Liver (tissue), 9 donors: ENCODE data around the gene ID4. TPM values are rescaled to one million over a fixed set of nuclear protein-coding genes. Genes with fewer than 3 reads are reported as not detected.

Experiments
- DNase-seq: peaks from one replicate; pipeline ENCODE4 v3.0.0-alpha.2; 2017; ENCODE audit warnings: low spot score
- H3K27ac ChIP-seq, 2 donors: one replicate each; pipeline ENCODE4 v1.7.0; 2013; ENCODE audit warnings: inconsistent platforms in 2 of 2, low read length in 2 of 2, control low read depth in 1 of 2, low read depth in 1 of 2, mild to moderate bottlenecking in 1 of 2
- H3K27me3 ChIP-seq, 4 donors: one replicate each; pipeline versions ENCODE4 v1.6.1 to v1.7.0; 2013; ENCODE audit warnings: low read length in 3 of 4, inconsistent platforms in 1 of 4, mild to moderate bottlenecking in 1 of 4, moderate library complexity in 1 of 4; ENCODE audit not compliant: control insufficient read depth in 4 of 4, insufficient read depth in 4 of 4
- H3K36me3 ChIP-seq, 4 donors: one replicate each; pipeline versions ENCODE4 v1.6.1 to v1.7.0; 2013; ENCODE audit warnings: low read length in 3 of 4, mild to moderate bottlenecking in 3 of 4, low read depth in 1 of 4, moderate library complexity in 1 of 4; ENCODE audit not compliant: control insufficient read depth in 4 of 4, insufficient read depth in 3 of 4
- H3K4me1 ChIP-seq, 4 donors: one replicate each; pipeline versions ENCODE4 v1.6.1 to v1.7.0; 2013; ENCODE audit warnings: low read length in 3 of 4, mild to moderate bottlenecking in 3 of 4, moderate library complexity in 1 of 4; ENCODE audit not compliant: control insufficient read depth in 4 of 4, insufficient read depth in 4 of 4
- H3K4me3 ChIP-seq, 3 donors: one replicate each; pipeline versions ENCODE4 v1.6.1 to v1.7.0; 2013; ENCODE audit warnings: low read length in 3 of 3, control low read depth in 1 of 3, low read depth in 1 of 3, mild to moderate bottlenecking in 1 of 3
- H3K9ac ChIP-seq, 2 donors: one replicate each; pipeline ENCODE4 v1.7.0; 2013; ENCODE audit warnings: low read length in 2 of 2, mild to moderate bottlenecking in 2 of 2, moderate library complexity in 2 of 2, control low read depth in 1 of 2, low read depth in 1 of 2
- H3K9me3 ChIP-seq, 4 donors: one replicate each; pipeline versions ENCODE4 v1.6.1 to v1.7.0; 2013; ENCODE audit warnings: low read length in 3 of 4; ENCODE audit not compliant: control insufficient read depth in 4 of 4
- ATF3 ChIP-seq: IDR thresholded peaks from 2 replicates; pipeline ENCODE4 v1.6.1; 2016; ENCODE audit warnings: antibody characterized with exemption
- FOXA1 ChIP-seq: IDR thresholded peaks from 2 replicates; pipeline ENCODE4 v1.6.1; 2016; ENCODE audit warnings: antibody characterized with exemption
- FOXA2 ChIP-seq: IDR thresholded peaks from 2 replicates; pipeline ENCODE4 v1.6.1; 2016; ENCODE audit warnings: antibody characterized with exemption
- HNF4A ChIP-seq, 2 donors: conservative IDR thresholded peaks; 2 replicates each; pipeline ENCODE4 v1.6.1; 2016; ENCODE audit warnings: antibody characterized with exemption in 2 of 2, mild to moderate bottlenecking in 2 of 2
- JUND ChIP-seq, 2 donors: IDR thresholded peaks; 2 replicates each; pipeline ENCODE4 v1.6.1; 2016; ENCODE audit warnings: antibody characterized with exemption in 2 of 2
- MAX ChIP-seq: IDR thresholded peaks from 2 replicates; pipeline ENCODE4 v1.6.1; 2016; ENCODE audit warnings: antibody characterized with exemption
- RAD21 ChIP-seq, 2 donors: IDR thresholded peaks; 2 replicates each; pipeline ENCODE4 v1.6.1; 2016; ENCODE audit warnings: antibody characterized with exemption in 2 of 2, mild to moderate bottlenecking in 2 of 2
- RXRA ChIP-seq, 2 donors: IDR thresholded peaks; 2 replicates each; pipeline ENCODE4 v1.6.1; 2017 to 2018; ENCODE audit warnings: antibody characterized with exemption in 2 of 2, mild to moderate bottlenecking in 1 of 2
- SP1 ChIP-seq: IDR thresholded peaks from 2 replicates; pipeline ENCODE4 v1.6.1; 2018; ENCODE audit warnings: antibody characterized with exemption, mild to moderate bottlenecking
- TAF1 ChIP-seq: conservative IDR thresholded peaks from 2 replicates; pipeline ENCODE4 v1.6.1; 2016; ENCODE audit warnings: antibody characterized with exemption, mild to moderate bottlenecking
- YY1 ChIP-seq: IDR thresholded peaks from 2 replicates; pipeline ENCODE4 v1.6.1; 2016; ENCODE audit warnings: antibody characterized with exemption, mild to moderate bottlenecking
- whole genome bisulfite sequencing: extraction: QIAGEN DNeasy Blood & Tissue Kit; methylation state at CpG from one replicate; pipeline ENCODE4 v1.1.7; 2013; 5-methylcytosine and 5-hydroxymethylcytosine counted together
- polyA plus RNA-seq, 2 donors: library from polyadenylated mRNA; stranded (reverse) in 1 of 2; unstranded in 1 of 2; fragments of 200-250 nt in 1 of 2; fragments of >200 nt in 1 of 2; fragmentation: Nextera tagmentation in 1 of 2; extraction: Ambion mirVana in 1 of 2; gene quantifications; one replicate each; pipeline versions ENCODE4 v1.2.1 to v1.2.3, GENCODE V29; 2013 to 2015
- total RNA-seq, 2 donors: library from RNA; depleted of rRNA; stranded (reverse); fragments of >200 nt; gene quantifications; one replicate each; pipeline ENCODE4 v1.2.3, GENCODE V29; 2014
- TF ChIP-seq, protein P1 (sequence below): IDR thresholded peaks from 2 replicates; pipeline ENCODE4 v1.6.1; 2016; ENCODE audit warnings: antibody characterized with exemption
- TF ChIP-seq, protein P2 (sequence below): fragments of 150-350 bp; IDR thresholded peaks from 2 replicates; pipeline ENCODE4 v1.5.1; 2017; ENCODE audit warnings: improper control_type of control experiment, low read depth, low read length; ENCODE audit not compliant: missing input control
- TF ChIP-seq, protein P3 (sequence below): IDR thresholded peaks from 2 replicates; pipeline ENCODE4 v1.6.1; 2016; ENCODE audit warnings: antibody characterized with exemption, mild to moderate bottlenecking
- donor health status: healthy.
- donor health status: healthy.
- donor health status: healthy.
- donor health status: healthy.
- donor health status: healthy.

ID4 gene
- total and polyA plus RNA-seq, 4 donors, result 0.38 to 3.7 (median 1.2) TPM

DNA sequence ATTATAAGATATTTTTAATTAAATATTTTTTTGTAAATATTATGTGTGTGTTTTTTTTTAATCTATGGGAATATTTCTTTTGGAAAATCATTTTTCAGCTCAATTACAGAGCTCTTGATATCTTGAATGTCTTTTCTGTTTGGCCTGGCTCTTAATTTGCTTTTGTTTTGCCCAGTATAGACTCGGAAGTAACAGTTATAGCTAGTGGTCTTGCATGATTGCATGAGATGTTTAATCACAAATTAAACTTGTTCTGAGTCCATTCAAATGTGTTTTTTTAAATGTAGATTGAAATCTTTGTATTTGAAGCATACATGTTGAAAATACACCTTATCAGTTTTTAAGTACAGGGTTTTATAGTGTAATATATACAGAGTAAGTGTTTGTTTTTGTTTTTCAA, 2.6 kb downstream of the ID4 start:
- 75% methylated on average over 1 of the region's 1 CpG for WGBS
- TF ChIP-seq MAX (no peak), FOXA2 (no peak), JUND (IDR thresholded peaks at IDR 0.05) (no peak), FOXA1 (no peak), HNF4A (conservative IDR thresholded peaks at IDR 0.05) (no peak), RXRA (IDR thresholded peaks at IDR 0.05) (no peak), TAF1 (no peak), SP1 (no peak)
- TF ChIP-seq, protein P1, sequence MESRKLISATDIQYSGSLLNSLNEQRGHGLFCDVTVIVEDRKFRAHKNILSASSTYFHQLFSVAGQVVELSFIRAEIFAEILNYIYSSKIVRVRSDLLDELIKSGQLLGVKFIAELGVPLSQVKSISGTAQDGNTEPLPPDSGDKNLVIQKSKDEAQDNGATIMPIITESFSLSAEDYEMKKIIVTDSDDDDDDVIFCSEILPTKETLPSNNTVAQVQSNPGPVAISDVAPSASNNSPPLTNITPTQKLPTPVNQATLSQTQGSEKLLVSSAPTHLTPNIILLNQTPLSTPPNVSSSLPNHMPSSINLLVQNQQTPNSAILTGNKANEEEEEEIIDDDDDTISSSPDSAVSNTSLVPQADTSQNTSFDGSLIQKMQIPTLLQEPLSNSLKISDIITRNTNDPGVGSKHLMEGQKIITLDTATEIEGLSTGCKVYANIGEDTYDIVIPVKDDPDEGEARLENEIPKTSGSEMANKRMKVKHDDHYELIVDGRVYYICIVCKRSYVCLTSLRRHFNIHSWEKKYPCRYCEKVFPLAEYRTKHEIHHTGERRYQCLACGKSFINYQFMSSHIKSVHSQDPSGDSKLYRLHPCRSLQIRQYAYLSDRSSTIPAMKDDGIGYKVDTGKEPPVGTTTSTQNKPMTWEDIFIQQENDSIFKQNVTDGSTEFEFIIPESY, result no peak
- TF ChIP-seq, protein P2, sequence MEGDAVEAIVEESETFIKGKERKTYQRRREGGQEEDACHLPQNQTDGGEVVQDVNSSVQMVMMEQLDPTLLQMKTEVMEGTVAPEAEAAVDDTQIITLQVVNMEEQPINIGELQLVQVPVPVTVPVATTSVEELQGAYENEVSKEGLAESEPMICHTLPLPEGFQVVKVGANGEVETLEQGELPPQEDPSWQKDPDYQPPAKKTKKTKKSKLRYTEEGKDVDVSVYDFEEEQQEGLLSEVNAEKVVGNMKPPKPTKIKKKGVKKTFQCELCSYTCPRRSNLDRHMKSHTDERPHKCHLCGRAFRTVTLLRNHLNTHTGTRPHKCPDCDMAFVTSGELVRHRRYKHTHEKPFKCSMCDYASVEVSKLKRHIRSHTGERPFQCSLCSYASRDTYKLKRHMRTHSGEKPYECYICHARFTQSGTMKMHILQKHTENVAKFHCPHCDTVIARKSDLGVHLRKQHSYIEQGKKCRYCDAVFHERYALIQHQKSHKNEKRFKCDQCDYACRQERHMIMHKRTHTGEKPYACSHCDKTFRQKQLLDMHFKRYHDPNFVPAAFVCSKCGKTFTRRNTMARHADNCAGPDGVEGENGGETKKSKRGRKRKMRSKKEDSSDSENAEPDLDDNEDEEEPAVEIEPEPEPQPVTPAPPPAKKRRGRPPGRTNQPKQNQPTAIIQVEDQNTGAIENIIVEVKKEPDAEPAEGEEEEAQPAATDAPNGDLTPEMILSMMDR, result no peak
- TF ChIP-seq, protein P3, sequence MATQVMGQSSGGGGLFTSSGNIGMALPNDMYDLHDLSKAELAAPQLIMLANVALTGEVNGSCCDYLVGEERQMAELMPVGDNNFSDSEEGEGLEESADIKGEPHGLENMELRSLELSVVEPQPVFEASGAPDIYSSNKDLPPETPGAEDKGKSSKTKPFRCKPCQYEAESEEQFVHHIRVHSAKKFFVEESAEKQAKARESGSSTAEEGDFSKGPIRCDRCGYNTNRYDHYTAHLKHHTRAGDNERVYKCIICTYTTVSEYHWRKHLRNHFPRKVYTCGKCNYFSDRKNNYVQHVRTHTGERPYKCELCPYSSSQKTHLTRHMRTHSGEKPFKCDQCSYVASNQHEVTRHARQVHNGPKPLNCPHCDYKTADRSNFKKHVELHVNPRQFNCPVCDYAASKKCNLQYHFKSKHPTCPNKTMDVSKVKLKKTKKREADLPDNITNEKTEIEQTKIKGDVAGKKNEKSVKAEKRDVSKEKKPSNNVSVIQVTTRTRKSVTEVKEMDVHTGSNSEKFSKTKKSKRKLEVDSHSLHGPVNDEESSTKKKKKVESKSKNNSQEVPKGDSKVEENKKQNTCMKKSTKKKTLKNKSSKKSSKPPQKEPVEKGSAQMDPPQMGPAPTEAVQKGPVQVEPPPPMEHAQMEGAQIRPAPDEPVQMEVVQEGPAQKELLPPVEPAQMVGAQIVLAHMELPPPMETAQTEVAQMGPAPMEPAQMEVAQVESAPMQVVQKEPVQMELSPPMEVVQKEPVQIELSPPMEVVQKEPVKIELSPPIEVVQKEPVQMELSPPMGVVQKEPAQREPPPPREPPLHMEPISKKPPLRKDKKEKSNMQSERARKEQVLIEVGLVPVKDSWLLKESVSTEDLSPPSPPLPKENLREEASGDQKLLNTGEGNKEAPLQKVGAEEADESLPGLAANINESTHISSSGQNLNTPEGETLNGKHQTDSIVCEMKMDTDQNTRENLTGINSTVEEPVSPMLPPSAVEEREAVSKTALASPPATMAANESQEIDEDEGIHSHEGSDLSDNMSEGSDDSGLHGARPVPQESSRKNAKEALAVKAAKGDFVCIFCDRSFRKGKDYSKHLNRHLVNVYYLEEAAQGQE, result no peak
- H3K27me3 ChIP-seq, result peaks cover 0 to 22% (median 7%) of the 10 kb centered on the region in 4 donors
- H3K36me3 ChIP-seq, result no peaks in the 10 kb centered on the region
- no peak overlapping the region for H3K27ac ChIP-seq
- H3K9ac ChIP-seq, result no peak overlapping the region
- no peak for DNase-seq
- H3K4me3 ChIP-seq, result no peak overlapping the region
- H3K9me3 ChIP-seq, result no peaks in the 10 kb centered on the region
- peaks cover 13 to 23% (median 20%) of the 10 kb centered on the region in 4 donors for H3K4me1 ChIP-seq

DNA sequence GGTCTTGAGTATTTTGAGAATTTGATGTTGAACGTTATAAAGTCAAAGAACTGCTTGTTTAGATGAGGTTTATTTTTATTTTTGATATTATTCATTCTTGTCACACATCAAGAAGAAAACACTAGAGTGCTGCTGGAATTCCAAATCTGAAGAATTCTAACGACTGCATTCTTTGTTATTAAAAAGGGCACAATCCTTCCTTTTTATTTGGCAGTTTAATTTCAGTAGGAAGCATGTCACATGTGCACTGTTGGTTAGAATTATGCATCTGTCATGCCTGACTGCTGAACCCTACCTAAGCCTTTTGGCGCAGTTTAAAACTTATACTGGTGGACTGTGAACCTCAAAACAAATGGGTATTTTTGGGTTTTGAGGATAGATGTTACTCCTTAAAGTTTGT, 4.0 kb downstream of the ID4 start:
- 71% methylated on average over 3 of the region's 3 CpGs for WGBS
- H3K9me3 ChIP-seq, result no peaks in the 10 kb centered on the region
- peaks cover 0 to 27% (median 6%) of the 10 kb centered on the region in 4 donors for H3K27me3 ChIP-seq
- H3K4me3 ChIP-seq, result no peak overlapping the region
- no peaks in the 10 kb centered on the region for H3K36me3 ChIP-seq
- H3K4me1 ChIP-seq, result peaks cover 13 to 23% (median 20%) of the 10 kb centered on the region in 4 donors
- TF ChIP-seq YY1 (no peak), SP1 (no peak), RXRA (IDR thresholded peaks at IDR 0.05) (no peak), FOXA2 (no peak), RAD21 (IDR thresholded peaks at IDR 0.05) (no peak), FOXA1 (no peak), ATF3 (no peak)
- TF ChIP-seq, protein P1, result no peak
- H3K9ac ChIP-seq, result no peak overlapping the region
- DNase-seq, result no peak
- H3K27ac ChIP-seq, result no peak overlapping the region
